ENCODE results near the gene TMEM132C.

The TMEM132C gene

GRCh38 chr12:128567730-128568129 is 300.8 kb downstream of the TMEM132C start:
- TF ChIP-seq FOXK2 (IDR thresholded peaks at IDR 0.05) (no peak), NFRKB (IDR thresholded peaks at IDR 0.05) (no peak), TARDBP (IDR thresholded peaks at IDR 0.05) (no peak), PKNOX1 (IDR thresholded peaks at IDR 0.05) (no peak), ARNT (IDR thresholded peaks at IDR 0.05) (no peak), SUZ12 (IDR thresholded peaks at IDR 0.05) (no peak), CTBP1 (IDR thresholded peaks at IDR 0.05; ENCODE audit: borderline replicate concordance) (no peak), BHLHE40 (IDR thresholded peaks at IDR 0.05; ENCODE audit: borderline replicate concordance) (no peak), FOXA1 (IDR thresholded peaks at IDR 0.05) (no peak), ZNF384 (IDR thresholded peaks at IDR 0.05) (no peak), FOXM1 (IDR thresholded peaks at IDR 0.05; ENCODE audit: borderline replicate concordance) (no peak), LEF1 (IDR thresholded peaks at IDR 0.05; ENCODE audit: borderline replicate concordance) (no peak), HDGF (IDR thresholded peaks at IDR 0.05; ENCODE audit: borderline replicate concordance) (no peak), SP1 (IDR thresholded peaks at IDR 0.05) (no peak), ELF4 (IDR thresholded peaks at IDR 0.05) (no peak), L3MBTL2 (conservative IDR thresholded peaks at IDR 0.05) (no peak)
- ChIA-PET POLR2A (no interaction called here), CTCF (no interaction called here)
- no peak for DNase-seq (ENCODE audit: extremely low spot score)

- TF ChIP-seq LEF1 (IDR thresholded peaks at IDR 0.05; ENCODE audit: borderline replicate concordance) (no peak), BHLHE40 (IDR thresholded peaks at IDR 0.05; ENCODE audit: borderline replicate concordance) (no peak), L3MBTL2 (conservative IDR thresholded peaks at IDR 0.05) (no peak), FOXM1 (IDR thresholded peaks at IDR 0.05; ENCODE audit: borderline replicate concordance) (no peak), CTBP1 (IDR thresholded peaks at IDR 0.05; ENCODE audit: borderline replicate concordance) (no peak), SP1 (IDR thresholded peaks at IDR 0.05) (no peak), PKNOX1 (IDR thresholded peaks at IDR 0.05) (no peak), FOXA1 (IDR thresholded peaks at IDR 0.05) (no peak)
- ChIA-PET POLR2A (no interaction called here), CTCF (no interaction called here)
- no peak for DNase-seq (ENCODE audit: extremely low spot score)
Measured at GRCh38 chr12:128570191-128571065, 303.5 kb downstream of the TMEM132C start.

- POLR2A ChIA-PET = no interaction called here
Measured at GRCh38 chr12:128571906-128572810, 305.2 kb downstream of the TMEM132C start.

GRCh38 chr12:128573907-128574306 is 306.9 kb downstream of the TMEM132C start:
- TF ChIP-seq SUZ12 (IDR thresholded peaks at IDR 0.05) = no peak
- no peak for TF ChIP-seq HDGF (IDR thresholded peaks at IDR 0.05; ENCODE audit: borderline replicate concordance)
- no peak for TF ChIP-seq SP1 (IDR thresholded peaks at IDR 0.05)
- no peak for TF ChIP-seq PKNOX1 (IDR thresholded peaks at IDR 0.05)
- TF ChIP-seq FOXK2 (IDR thresholded peaks at IDR 0.05) = no peak
- no peak for TF ChIP-seq ELF4 (IDR thresholded peaks at IDR 0.05)
- TF ChIP-seq TARDBP (IDR thresholded peaks at IDR 0.05) = no peak
- no peak for TF ChIP-seq FOXM1 (IDR thresholded peaks at IDR 0.05; ENCODE audit: borderline replicate concordance)
- no peak for TF ChIP-seq FOXA1 (IDR thresholded peaks at IDR 0.05)
- TF ChIP-seq ZNF384 (IDR thresholded peaks at IDR 0.05) = no peak
- ChIA-PET CTCF (interaction anchor here (0.7 kb wide), 1 partner anchor 9 kb away, joined by 4 read pairs; no protein-coding TSS in a partner anchor), POLR2A (no interaction called here)
- DNase-seq (ENCODE audit: extremely low spot score) = no peak

More at GRCh38 chr12:128571906-128572810, 305.2 kb downstream of the TMEM132C start:
- TF ChIP-seq BHLHE40 (IDR thresholded peaks at IDR 0.05; ENCODE audit: borderline replicate concordance) (no peak), ELF4 (IDR thresholded peaks at IDR 0.05) (no peak), LEF1 (IDR thresholded peaks at IDR 0.05; ENCODE audit: borderline replicate concordance) (no peak), PKNOX1 (IDR thresholded peaks at IDR 0.05) (no peak), FOXK2 (IDR thresholded peaks at IDR 0.05) (no peak), FOXM1 (IDR thresholded peaks at IDR 0.05; ENCODE audit: borderline replicate concordance) (no peak), SP1 (IDR thresholded peaks at IDR 0.05) (no peak), L3MBTL2 (conservative IDR thresholded peaks at IDR 0.05) (no peak), SUZ12 (IDR thresholded peaks at IDR 0.05) (no peak), FOXA1 (IDR thresholded peaks at IDR 0.05) (no peak), HDGF (IDR thresholded peaks at IDR 0.05; ENCODE audit: borderline replicate concordance) (no peak), ARNT (IDR thresholded peaks at IDR 0.05) (no peak), ZNF384 (IDR thresholded peaks at IDR 0.05) (no peak), NFRKB (IDR thresholded peaks at IDR 0.05) (no peak), CTBP1 (IDR thresholded peaks at IDR 0.05; ENCODE audit: borderline replicate concordance) (no peak)
- CTCF ChIA-PET = no interaction called here
- DNase-seq (ENCODE audit: extremely low spot score) = no peak

GRCh38 chr12:128578045-128578444 is 311.1 kb downstream of the TMEM132C start:
- TF ChIP-seq LEF1 (IDR thresholded peaks at IDR 0.05; ENCODE audit: borderline replicate concordance) (no peak), SP1 (IDR thresholded peaks at IDR 0.05) (no peak), L3MBTL2 (conservative IDR thresholded peaks at IDR 0.05) (no peak), ZNF384 (IDR thresholded peaks at IDR 0.05) (no peak)
- CTCF ChIA-PET = no interaction called here
- POLR2A ChIA-PET = no interaction called here
- no peak for DNase-seq (ENCODE audit: extremely low spot score)
